MM.1S (cell line): ENCODE results near the gene WDR41.

Experiments used
- EZH2phosphoT487 ChIP-seq: fragments of 300-600 bp; sonication (generic); IDR thresholded peaks from 2 replicates; pipeline ENCODE4 v1.6.1; 2018; ENCODE audit warnings: antibody characterized with exemption, low read length
- TF ChIP-seq, protein P1 (sequence below): fragments of 300-600 bp; sonication (generic); IDR thresholded peaks from 2 replicates; pipeline ENCODE4 v1.5.1; 2016; ENCODE audit warnings: antibody characterized with exemption, low read length, mixed read lengths

DNA sequence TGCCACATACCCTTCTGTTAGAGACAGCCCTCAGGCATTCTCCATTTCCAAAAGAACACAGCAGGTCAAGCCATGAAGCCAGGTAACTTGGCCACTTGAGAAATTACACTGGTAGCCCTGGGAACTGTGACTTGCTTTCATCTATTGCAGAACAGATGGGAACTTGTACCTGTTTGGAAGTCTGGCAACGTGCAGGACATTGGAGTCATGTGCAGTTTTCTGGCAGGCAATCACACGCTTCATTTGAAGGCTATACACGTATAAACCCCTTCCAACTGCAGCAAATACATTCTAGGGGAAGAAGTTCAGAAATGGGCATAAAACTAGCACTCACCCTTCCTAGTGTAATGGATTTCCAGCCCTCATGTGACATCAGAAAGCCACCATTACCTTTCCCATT, 54.0 kb downstream of the WDR41 start:
- TF ChIP-seq, protein P1, sequence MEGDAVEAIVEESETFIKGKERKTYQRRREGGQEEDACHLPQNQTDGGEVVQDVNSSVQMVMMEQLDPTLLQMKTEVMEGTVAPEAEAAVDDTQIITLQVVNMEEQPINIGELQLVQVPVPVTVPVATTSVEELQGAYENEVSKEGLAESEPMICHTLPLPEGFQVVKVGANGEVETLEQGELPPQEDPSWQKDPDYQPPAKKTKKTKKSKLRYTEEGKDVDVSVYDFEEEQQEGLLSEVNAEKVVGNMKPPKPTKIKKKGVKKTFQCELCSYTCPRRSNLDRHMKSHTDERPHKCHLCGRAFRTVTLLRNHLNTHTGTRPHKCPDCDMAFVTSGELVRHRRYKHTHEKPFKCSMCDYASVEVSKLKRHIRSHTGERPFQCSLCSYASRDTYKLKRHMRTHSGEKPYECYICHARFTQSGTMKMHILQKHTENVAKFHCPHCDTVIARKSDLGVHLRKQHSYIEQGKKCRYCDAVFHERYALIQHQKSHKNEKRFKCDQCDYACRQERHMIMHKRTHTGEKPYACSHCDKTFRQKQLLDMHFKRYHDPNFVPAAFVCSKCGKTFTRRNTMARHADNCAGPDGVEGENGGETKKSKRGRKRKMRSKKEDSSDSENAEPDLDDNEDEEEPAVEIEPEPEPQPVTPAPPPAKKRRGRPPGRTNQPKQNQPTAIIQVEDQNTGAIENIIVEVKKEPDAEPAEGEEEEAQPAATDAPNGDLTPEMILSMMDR, result no peak
- no peak for TF ChIP-seq EZH2phosphoT487
